ENCODE data around the gene RAB25. TPM values are rescaled to one million over a fixed set of nuclear protein-coding genes. Genes with fewer than 3 reads are reported as not detected.
"Not testable (repeated sequence)": the region's sequence is repeated elsewhere in the genome, so short reads cannot be mapped to it uniquely, and the experiment has no call there.

The RAB25 gene
- 46.9 TPM for polyA plus RNA-seq (ENCODE audit: insufficient read length)
- long read RNA-seq, donor 1, transcript RAB25-201 (5 exons, 1,110 nt), result major isoform, 26 of 50 reads
- long read RNA-seq, donor 1, transcript RAB25-205 (3 exons, 539 nt), result minor isoform, 7 of 50 reads
- long read RNA-seq, donor 1, transcript RAB25-203 (4 exons, 681 nt), result minor isoform, 6 of 50 reads
- long read RNA-seq, donor 1, partial matches to known transcripts, result 10 of 50 reads
- long read RNA-seq, donor 1, other reads (novel, unspliced or antisense), result 0 of 50 reads
- long read RNA-seq, donor 2, transcript RAB25-201 (5 exons, 1,110 nt), result major isoform, 27 of 33 reads
- long read RNA-seq, donor 2, partial matches to known transcripts, result 0 of 33 reads
- long read RNA-seq, donor 2, other reads (novel, unspliced or antisense), result 0 of 33 reads
- long read RNA-seq, donor 3, transcript RAB25-201 (5 exons, 1,110 nt), result major isoform, 12 of 23 reads
- long read RNA-seq, donor 3, partial matches to known transcripts, result 6 of 23 reads
- long read RNA-seq, donor 3, other reads (novel, unspliced or antisense), result 0 of 23 reads
- long read RNA-seq, donor 4, transcript RAB25-201 (5 exons, 1,110 nt), result major isoform, 5 of 7 reads
- long read RNA-seq, donor 4, partial matches to known transcripts, result 0 of 7 reads
- long read RNA-seq, donor 4, other reads (novel, unspliced or antisense), result 0 of 7 reads
- long read RNA-seq, donor 5, transcript RAB25-203 (4 exons, 681 nt), result minor isoform, 9 of 60 reads
- long read RNA-seq, donor 5, transcript RAB25-201 (5 exons, 1,110 nt), result major isoform, 47 of 60 reads
- long read RNA-seq, donor 5, partial matches to known transcripts, result 0 of 60 reads
- long read RNA-seq, donor 5, other reads (novel, unspliced or antisense), result 0 of 60 reads
- long read RNA-seq, donor 6, transcript RAB25-201 (5 exons, 1,110 nt), result major isoform, 16 of 31 reads
- long read RNA-seq, donor 6, partial matches to known transcripts, result 10 of 31 reads
- long read RNA-seq, donor 6, other reads (novel, unspliced or antisense), result 0 of 31 reads
- long read RNA-seq, donor 7, transcript RAB25-205 (3 exons, 539 nt), result minor isoform, 8 of 41 reads
- long read RNA-seq, donor 7, transcript RAB25-203 (4 exons, 681 nt), result minor isoform, 6 of 41 reads
- long read RNA-seq, donor 7, transcript RAB25-201 (5 exons, 1,110 nt), result major isoform, 25 of 41 reads
- long read RNA-seq, donor 7, partial matches to known transcripts, result 0 of 41 reads
- long read RNA-seq, donor 7, other reads (novel, unspliced or antisense), result 0 of 41 reads
- long read RNA-seq, donor 8, transcript RAB25-201 (5 exons, 1,110 nt), result major isoform, 10 of 13 reads
- long read RNA-seq, donor 8, partial matches to known transcripts, result 0 of 13 reads
- long read RNA-seq, donor 8, other reads (novel, unspliced or antisense), result 0 of 13 reads

DNA sequence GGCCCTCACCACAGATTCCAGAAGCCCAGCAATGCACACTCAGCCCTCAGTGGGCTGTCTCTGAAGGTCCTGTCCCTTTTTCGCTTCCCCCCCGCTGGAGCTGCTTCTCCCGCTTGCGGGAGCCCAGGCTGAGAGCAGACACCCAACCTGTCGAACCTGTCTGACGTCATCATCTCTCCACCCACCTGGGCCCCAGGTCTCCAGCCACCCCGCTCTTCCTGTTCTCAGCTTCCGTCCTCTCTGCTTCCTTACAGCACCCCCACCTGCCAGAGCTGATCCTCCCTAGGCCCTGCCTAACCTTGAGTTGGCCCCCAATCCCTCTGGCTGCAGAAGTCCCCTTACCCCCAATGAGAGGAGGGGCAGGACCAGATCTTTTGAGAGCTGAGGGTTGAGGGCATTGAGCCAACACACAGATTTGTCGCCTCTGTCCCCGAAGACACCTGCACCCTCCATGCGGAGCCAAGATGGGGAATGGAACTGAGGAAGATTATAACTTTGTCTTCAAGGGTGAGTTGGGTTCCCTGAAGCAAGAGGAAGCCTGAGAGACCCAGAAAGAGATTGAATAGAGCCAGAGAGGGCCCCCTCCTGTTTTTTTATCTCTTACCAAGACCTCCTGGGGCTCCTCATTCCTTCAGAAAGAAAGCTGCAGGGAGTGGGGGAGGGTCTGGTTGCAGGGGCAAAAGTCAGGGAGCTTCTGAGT lies at the start of gene RAB25:
Gene RAB25 (plus strand): TSS at position 224 of the 700 bp plus-strand sequence. CDS start 241 bp downstream, at position 465.
- no peak for DNase-seq

DNA sequence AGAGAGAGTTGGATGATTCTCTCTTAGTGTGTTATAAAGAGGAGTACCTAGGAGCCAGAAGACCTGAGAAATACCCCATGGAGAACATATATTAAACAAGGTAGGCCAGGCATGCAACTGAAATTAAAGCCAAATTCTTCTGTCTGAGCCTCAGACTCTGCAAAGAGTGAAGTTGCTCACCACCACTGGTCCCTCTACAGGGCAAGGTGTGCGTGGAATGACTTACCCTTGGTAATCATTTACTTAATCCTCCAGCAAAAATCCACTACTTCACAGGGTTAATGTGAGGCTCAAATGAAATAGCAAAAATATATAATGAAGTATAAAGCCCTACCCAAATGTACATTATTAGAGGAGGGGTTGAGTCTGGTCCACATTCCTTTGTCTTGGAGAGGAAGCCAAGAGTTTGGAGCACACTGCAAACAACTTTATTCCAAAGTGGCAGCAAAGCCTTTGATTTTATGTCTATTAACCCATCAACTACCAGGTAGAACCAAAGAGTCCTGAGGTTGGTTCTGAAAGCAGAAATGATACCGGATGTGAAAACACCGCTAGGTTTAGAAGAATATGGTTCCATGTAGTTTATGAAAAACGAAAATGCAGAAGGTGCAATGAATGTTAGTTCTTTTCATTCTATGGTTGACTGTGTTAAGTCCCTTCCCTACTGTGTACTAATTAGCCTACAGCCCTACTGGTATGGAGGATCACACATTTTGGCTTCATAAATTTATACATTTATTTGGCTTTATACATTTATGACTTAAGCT lies 48.7 kb upstream of the RAB25 start:
- no peak for DNase-seq

DNA sequence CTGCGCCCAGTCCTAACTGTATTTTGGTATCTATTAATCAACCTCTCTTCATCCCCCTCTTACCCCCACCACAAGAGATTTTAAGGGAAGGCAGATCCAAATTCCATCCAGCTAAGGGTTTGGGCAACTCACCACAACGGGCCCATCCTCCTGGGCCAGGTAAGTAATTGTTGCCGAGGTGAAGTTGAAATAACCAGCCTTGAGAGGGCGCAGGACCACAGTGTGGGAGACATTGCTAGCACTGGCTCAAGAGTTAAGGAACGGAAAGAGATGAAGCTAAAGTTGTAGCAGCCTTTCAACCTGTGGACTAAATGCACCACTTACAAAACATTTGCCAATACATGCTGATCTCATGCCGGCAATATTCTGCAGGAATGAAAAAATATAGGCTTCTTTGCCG lies 46.1 kb upstream of the RAB25 start:
- no peak for DNase-seq

DNA sequence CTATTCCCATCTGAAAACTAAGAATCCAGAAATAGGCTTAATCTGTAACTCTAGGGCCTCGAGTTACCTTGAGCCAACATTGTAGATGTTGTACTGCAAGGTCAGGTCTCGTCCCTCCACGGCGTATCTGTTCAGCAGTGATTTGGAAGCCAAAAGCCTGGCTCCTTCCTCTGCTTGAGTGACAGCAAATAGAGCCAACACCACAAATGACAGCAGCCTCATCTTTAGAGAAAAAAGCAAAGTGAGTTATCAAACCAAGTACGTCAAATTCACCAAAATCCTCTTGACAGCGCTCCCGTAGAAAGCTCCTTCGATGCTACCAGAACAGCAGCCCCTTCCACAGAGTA lies 41.0 kb upstream of the RAB25 start:
- DNase-seq, result no peak

DNA sequence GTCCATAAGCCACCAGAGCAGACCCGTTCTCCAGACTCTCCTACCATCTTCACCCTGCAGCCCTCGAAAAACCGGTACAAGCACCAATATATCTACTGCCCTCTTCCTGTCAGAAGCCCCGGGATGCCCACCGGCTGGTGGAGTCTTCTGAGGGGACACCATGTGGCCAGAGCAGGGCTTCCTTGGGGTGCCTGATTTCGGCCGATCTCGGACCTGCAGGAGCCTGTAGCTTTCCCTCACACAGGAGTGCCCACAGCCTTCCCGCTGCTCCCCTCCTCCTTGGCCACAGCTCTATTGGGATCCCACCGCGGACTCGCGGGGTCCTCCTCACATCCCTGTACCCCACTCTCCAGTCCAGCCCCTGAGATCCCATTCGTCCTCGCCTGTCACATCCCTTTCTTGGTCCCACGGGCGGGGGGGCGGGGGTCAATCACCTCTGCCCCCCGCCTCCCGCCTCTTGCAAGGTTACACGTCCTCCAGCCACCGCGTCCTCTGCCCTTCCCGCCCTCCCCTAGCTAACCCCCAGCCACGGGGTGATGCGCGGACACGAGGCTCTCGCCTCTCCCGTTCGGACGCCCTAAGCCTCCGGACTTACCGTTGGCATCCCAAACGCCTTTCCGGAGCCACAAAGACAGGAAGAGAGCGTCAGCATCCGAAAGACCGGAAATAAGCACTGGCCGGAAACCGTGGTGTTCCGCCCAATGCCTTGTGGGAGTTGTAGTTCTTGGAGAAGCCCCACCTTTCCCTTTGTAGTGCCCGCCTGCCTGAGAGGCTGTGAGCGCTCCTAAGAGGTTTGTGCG lies 40.5 kb upstream of the RAB25 start, which contains the start of gene SSR2:
Gene SSR2 (minus strand): TSS at position 659 of the 800 bp plus-strand sequence. CDS start 784 bp downstream, outside the sequence.
- peak; percentile 93 for DNase-seq

DNA sequence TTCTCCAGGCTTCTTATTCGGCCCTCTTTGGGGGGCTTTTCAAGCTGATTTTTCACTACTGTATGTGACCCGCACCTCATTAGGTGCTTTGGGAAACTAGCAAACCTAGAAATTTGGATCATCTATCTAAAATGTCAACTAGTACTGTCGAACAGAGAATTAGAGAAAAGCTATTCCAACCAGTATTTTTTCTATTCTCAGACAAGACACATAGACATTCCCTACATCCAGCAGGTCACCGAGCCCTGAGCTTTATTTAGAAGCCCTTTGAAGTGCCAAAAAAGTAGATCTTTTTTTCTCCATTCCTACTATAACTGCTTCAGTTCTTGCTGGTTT lies 39.9 kb upstream of the RAB25 start:
- DNase-seq, result no peak

DNA sequence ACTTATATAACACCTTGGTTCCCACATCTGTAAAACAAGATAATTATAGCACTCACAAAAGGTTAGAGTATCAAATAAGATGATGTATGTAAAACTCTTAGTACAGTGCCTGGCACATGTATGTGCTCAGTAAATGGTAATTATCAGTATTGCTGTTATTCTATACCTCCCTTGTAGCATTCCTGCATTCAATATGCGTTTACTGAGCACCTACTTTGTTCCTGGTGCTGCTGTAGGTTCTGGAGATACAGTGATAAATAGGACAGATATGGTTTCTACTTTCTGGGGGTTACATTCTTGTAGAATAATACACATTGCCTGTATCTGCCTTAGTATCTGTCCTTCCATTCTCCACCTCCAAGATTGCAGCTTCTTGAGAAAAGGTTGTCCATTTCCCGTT lies 39.0 kb upstream of the RAB25 start:
- DNase-seq, result no peak

DNA sequence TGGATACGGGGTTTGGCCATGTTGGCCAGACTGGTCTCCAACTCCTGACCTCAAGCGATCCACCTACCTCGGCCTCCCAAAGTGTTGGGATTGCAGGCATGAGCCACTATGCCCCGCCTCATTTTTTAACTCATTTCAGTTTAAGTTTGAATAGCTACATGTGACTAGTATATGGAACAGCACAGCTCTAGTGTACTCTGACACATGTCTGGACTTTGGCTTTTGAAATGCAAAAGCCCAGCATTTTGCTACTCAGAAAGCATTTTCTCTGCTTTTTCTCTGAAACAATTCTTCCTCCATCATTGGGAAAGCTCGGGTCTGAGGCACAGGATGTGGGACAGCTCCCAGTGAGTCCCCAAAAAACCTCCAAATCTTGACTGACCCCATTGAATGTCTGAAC lies 36.2 kb upstream of the RAB25 start:
- DNase-seq, result no peak

DNA sequence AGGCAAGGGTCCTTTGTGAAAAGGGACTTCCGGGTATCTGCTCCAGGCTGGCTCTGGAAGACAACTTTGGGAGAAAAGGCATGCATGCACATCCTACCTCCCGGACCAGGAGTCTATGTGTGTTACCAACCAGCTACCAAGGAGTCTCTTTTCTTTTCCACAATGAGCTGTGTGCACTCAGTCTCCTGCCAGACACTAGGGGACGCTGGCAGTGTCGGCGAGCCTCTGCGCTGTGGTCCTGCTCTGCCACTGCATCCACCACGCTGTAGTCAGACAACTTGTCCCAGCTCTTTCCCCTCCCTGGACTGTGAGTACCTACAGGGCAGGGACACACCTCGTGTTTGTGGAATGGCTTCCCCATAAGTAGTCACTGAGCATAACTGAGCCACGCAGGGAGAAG lies 35.1 kb upstream of the RAB25 start:
- no peak for DNase-seq

DNA sequence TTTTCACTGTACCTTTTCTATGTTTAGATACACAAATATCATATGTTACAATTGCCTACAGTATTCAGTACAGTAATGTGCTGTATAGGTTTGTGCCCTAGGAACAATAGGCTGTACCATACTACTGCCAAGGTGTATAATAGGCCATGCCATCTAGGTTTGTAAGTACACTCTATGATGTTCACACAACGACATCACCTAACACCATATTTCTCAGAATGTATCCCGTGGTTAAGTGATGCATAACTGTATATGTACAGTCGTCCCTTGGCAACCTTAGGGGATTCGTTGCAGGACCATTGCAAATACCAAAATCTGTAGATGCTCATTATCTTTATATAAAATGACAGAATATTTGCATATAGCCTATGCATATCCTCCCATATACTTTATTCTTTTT lies 34.4 kb upstream of the RAB25 start:
- no peak for DNase-seq

DNA sequence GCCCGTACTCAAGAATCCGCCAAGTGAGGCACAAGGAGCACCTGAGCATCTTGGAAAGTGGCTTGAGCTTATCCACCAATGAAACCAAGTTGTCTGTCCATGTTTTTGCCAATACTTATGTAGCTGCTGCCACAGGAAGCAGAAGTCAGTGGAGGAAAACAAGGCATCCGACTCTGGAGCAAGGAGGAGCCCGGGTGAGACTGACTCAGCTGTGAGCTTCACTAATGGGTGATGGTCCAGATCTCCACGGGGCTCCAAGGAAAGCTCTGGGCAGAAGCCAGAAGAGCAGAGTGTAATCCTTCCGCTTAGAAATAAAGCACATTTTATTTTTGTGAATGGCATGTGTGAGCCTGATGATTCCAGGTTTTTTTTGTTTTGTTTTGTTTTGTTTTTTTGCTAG lies 27.9 kb upstream of the RAB25 start:
- no peak for DNase-seq

DNA sequence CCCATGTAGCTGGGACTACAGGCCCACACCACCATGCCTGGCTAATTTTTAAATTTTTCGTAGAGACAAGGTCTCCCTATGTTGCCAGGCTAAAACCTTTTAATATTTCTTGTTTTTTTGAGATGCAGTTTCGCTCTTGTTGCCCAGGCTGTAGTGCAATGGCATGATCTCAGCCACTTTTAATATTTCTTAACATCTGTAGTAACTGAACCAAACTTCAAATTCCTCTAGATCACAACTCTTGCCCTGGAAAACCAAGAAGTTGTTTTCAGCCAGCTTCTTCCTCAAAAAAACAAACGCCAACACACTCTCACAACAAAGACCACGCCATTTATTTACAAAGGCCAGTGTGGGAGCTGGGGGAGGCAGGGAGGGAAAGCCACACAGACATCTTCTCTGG lies 26.0 kb upstream of the RAB25 start:
- not testable (repeated sequence) for DNase-seq

DNA sequence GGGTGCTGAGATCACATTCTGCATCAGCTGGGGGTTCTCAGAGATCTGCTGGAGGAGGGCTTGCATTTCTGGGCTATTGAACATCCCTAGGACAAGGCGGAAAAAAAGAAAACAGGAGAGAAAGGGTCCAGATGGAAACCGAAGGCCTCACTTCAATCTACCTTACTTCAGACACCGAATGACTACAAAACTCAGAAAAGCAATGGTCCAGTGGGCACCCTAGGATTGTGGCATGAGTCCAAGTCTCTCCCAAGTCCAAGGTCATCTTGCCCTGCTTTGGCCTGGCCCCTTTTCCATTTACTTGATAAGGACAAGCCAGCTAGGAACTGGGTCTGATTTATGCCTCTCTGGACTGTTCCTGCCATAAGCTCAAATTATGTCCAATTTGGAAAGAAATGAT lies 18.1 kb upstream of the RAB25 start:
- DNase-seq, result no peak

DNA sequence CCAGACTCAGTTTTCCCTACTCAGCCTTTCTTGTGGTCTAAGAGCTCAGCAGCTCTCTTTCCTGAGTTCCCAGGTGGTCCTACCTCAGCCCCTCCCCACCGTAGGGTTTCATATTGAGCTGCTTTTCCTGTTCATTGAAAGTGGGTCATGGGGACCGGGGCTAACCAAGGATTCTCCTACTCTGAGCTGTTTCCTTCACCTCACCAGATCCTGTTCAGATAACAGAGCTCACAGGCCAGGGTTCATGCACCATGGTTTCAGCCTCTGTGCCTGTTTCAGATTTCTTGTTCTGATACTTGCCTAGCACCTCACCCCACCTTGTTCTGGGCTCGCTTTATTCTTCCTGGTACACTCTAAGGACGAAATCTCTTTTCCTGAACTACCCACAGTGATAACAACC lies 15.9 kb upstream of the RAB25 start:
- no peak for DNase-seq

DNA sequence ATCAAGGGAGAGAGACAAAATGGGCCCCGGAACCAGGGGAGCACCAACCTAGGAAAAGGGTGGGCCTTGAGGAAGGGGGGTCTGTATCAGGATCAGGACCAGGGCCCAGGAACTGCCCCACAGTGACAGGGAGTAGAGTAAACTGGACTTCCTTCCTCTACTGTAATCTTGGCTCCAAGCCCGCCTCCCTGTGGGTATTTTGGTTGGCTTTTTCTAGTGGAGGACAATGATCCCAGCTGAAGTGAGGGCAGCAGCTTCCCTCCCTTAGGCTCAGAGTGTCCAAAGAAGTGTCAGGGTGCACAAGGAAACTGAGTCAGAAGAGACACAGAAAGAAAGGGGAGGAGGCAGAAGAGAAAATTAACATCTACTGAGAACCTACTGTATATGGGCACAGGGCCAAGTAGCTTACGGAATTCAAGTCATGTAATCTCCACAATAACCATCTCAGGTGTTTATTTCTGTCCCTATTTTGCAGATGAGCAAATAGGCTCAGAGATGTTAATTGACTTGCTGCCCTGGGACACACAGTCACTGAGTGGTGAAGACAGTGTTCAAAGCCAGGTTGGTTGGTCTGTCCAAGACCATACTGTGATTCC lies 12.2 kb upstream of the RAB25 start:
- DNase-seq, result no peak

DNA sequence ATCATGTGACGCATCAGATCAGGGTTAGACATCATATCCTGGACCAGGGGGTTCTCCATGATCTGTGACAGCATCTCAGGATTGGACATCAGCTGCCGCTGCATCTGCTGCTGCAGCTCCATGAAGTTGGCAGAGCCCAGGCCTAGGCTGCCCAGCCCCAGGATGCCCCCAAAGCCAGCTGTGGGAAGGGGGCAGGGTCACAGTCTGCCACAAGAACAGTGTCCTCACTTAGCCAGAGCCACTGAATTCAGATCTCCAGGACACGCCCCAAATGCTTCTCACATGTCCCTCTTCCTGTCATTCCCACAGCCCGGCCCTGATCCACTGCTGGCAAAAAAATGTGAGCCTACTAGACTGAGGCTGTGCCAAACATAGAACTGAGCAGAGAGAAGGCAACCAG lies 10.6 kb upstream of the RAB25 start:
- DNase-seq, result no peak

DNA sequence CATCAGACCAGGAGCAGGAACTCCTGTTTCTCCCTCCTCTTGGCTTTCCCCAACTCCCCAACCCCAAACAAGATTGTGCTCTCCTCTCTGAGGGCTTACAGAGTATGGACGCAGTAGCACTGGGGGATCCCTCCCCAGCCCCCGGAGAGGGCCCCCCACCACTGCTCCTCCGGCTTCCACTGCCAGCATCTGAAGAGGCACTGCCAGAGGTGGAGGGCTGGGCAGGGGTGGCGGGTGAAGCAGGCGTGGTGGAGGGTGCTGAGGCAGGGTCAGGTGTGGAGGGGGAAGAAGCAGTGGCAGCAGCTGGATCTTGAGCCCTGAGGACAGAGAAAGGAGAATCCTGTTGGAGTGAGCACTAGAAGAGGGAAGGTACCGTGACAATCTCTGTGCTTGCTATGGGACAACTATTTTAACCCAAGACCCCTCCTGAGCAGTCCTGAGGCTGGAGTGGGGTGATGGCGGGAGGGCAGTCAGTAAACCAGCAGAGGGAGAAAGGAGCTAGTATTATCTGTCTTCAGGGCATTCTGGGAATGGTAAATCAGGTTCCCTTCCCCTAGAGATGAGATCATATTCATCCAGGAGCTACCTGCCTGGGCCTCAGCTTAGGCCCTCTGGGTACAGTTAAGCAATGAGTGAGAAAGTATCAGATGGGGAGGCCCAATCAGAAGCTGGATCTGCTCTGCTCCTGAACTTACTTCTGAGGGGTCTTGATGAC lies 9.8 kb upstream of the RAB25 start:
- DNase-seq, result no peak

DNA sequence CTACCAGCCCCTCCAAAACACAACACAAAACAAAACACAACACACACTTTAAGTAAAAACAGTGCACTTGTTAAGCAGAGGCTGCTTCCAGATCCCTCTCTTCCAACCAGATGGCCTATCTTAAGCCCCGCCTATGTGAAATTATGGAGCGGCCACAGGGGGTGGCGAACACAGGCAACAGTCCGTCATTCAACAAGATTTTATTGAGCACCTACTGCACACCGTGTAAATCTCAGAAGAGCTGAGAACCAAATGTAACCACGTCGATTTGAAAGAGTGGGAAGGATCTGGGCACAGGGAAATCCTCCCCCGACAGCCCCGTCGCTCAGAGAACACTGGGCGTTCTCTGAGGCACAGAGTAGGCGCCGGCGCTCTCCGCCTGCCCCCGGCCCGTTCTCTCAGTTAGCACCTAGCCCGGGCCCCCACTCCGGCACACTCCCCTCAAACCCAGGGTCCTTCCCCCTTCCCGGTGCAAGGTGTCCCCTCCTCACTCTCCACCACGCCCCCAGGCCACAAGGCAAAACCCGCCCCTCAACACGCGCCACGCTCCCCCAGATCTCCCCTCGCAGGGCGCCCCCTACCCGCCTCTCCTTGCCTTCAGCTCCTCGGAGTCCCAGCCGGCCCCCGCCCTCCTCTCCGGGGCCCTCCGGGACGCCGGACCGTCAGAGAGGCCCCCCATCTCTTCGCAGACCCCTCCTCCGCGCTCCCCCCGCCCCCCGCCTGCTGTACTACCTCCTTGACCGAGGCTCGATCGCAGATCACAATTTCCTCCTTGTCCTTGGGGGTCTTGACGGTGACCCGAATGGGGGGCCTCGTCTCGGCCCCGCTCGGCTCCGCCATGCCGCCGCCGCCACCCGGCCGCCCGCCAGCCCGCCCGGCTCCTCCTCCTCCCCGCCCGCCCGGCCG lies 7.8 kb upstream of the RAB25 start:
- peak; percentile 68 for DNase-seq
